Astrocyte of the cerebellum (primary cell): Measurements from ENCODE around the gene LIN7A.

ENCODE experiments used
- DNase-seq: peaks from one replicate; pipeline ENCODE4 v3.0.0-alpha.2; 2011; ENCODE audit warnings: low read depth
- H3K4me3 ChIP-seq: 2 replicates; pipeline ENCODE4 v1.5.1; 2011; ENCODE audit warnings: mild to moderate bottlenecking, low read depth, low read length, moderate library complexity
- CTCF ChIP-seq: IDR thresholded peaks from 2 replicates; pipeline ENCODE4 v1.5.1; 2012; ENCODE audit warnings: low read length, low read depth, moderate library complexity, mild to moderate bottlenecking; ENCODE audit errors: missing control alignments
- in situ Hi-C: cut with HindIII; loops from 2 replicates; pipeline ENCODE4 v1.10.0; 2017; ENCODE audit warnings: low sequenced_read_pairs

LIN7A gene

DNA sequence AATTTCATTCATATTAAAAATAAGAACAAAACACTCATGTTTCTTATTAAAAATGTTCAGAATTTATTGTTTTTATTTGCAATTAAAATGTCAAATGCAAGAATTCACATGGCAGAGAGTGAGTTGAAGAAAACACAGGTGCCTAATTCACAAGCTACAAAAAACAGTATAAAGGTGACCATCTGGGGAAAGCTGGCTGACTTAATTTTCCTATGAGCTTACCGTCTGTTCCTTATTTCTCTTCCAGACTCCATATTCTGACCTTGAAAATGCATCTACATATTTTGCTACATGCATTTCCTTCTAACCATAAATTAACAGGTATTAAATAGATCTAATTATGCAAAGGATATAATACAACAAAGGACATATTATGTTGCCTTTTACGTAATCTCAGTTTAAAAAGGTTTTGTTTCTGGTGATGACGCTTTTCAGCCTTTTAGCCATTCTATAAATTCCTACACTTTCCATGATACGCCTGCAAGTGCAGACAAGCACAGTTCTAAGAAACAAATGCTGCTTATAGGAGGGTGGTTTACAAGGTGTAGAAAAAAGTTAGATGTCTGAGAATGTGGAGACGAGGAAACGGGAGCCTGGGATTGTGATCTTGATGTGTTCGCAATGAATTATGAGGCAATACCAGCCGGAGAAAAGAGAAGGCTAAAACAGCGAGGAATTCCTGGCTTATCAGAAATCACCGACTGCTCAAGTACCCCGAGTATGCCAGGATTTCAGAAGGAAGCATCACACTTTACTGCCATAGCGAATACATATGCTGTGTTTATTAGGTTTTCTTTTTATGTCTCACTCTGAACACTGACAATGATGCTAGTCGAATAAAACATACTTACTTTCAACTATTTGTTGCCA lies 24.6 kb downstream of the LIN7A start:
- TF ChIP-seq CTCF, result no peak
- in situ Hi-C loops, result no loop called here
- no peak overlapping the region for H3K4me3 ChIP-seq
- no peak for DNase-seq

GRCh38 chr12:80909370-80909769 lies 28.4 kb downstream of the LIN7A start:
- no peak overlapping the region for H3K4me3 ChIP-seq
- in situ Hi-C loops, result no loop called here
- TF ChIP-seq CTCF, result no peak
- DNase-seq, result no peak

GRCh38 chr12:80902711-80903110 lies 35.0 kb downstream of the LIN7A start:
- in situ Hi-C loops, result no loop called here
- TF ChIP-seq CTCF, result no peak
- H3K4me3 ChIP-seq, result no peak overlapping the region
- DNase-seq, result no peak

- no peak overlapping the region for H3K4me3 ChIP-seq
- no peak for DNase-seq
- in situ Hi-C loops, result no loop called here
- no peak for TF ChIP-seq CTCF
These were observed 36.1 kb downstream of the LIN7A start for GRCh38 chr12:80901661-80902060.

GRCh38 chr12:80895240-80895639 lies 42.5 kb downstream of the LIN7A start:
- H3K4me3 ChIP-seq, result no peak overlapping the region
- no peak for TF ChIP-seq CTCF
- no peak for DNase-seq
- in situ Hi-C loops, result no loop called here

DNA sequence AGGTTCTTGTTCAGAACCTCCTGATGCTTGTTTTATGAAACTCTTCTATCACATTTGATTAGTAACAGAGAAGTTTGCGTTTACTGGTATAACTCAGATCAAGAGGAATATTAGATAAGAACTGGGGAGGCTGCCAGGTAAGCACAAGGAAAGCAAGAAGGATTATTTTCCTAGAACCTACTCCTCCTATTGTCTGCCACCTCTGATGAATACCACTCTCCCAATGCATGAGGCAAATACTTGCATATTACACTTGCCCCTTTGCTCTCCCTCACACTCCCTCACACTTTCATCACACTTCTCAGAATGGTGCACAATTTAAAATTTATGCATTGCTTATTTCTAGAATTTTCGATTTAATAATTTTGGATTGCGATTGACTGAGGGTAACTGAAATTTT lies 43.6 kb downstream of the LIN7A start:
- TF ChIP-seq CTCF, result no peak
- H3K4me3 ChIP-seq, result no peak overlapping the region
- in situ Hi-C loops, result no loop called here
- DNase-seq, result no peak
